Stimulated activated CD4-positive, alpha-beta T cell treated with anti-CD3 and anti-CD28 coated beads, Interleukin-2, amount 100 ng/mL, for 48 hours (primary cell): ENCODE measurements around the gene GUCY2D.
A peak's percentile ranks its signal among the peaks of the same experiment; 100 is the strongest.
"Not testable (repeated sequence)": the region's sequence is repeated elsewhere in the genome, so short reads cannot be mapped to it uniquely, and the experiment has no call there.

Experiments used
- DNase-seq, 2 donors: peaks; one replicate each; pipeline ENCODE4 v3.0.0-alpha.2; 2020

Gene GUCY2D

DNA sequence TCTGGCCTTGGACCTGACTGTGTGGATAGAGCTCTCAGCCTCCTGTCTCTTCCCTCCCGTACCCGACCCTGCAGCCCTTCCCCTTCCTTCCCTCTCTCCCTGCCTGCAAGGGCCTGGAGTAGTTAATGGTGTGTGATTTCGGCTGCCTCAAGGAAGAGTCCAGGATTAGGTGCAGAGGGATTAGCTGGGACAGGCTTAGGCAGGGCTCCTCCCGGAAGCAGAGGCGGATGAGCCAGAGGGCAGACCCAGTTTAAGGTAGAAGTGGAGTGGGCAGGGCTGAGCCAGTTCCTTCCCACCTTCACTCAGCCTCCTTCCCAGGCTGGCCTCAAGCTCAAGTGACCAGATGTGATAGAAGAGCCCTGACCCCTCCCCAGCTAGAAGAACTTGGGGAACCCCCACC lies 16.8 kb downstream of the GUCY2D start:
- no peak for DNase-seq

DNA sequence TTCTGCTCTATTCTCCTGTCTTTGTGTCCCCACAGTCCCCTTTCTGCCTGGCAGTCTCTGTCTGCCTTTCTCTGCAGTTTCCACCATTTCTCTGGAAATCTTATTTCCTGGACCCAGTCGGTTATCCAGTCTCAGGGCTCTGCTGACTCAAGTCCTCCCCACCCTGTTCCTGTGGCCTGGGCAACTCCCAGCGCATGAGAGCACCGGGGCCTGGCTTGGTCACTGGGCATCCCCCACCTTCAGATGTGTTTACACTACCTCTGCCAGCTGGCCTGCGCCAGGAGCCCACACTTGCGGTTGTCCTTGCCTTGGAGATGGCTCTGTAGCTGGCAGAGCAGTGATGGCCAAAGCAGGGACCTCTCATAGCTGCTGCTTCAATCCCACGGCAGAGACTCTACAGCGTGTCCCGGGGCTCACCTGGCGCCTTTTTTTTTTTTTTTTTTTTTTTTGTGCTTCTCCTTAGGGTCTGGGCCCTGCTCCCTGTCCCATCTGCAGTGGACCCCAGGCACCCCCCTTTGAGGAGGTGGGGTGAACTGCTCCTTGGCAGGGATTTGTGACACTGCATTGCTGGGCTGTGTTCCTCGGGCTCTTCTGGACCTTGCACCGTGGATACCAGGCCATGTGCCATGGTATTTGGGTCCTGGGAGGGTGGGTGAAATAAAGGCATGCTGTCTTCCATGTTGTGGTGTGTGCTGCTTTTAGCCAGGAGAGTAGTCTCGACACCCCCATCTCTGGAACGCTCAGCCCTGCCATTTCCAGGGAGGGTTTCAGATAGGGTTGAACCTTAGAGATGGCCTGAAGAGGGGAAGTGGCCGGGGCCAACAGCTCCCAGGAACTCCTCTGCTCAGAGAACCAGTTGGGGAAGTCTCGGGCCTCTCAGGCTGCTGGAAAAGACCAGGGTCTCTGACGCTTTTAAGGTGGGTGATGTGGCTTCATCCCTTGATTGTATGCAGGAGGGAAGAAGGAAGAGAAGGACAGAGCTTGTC lies 17.5 kb downstream of the GUCY2D start:
- DNase-seq, result no peak

DNA sequence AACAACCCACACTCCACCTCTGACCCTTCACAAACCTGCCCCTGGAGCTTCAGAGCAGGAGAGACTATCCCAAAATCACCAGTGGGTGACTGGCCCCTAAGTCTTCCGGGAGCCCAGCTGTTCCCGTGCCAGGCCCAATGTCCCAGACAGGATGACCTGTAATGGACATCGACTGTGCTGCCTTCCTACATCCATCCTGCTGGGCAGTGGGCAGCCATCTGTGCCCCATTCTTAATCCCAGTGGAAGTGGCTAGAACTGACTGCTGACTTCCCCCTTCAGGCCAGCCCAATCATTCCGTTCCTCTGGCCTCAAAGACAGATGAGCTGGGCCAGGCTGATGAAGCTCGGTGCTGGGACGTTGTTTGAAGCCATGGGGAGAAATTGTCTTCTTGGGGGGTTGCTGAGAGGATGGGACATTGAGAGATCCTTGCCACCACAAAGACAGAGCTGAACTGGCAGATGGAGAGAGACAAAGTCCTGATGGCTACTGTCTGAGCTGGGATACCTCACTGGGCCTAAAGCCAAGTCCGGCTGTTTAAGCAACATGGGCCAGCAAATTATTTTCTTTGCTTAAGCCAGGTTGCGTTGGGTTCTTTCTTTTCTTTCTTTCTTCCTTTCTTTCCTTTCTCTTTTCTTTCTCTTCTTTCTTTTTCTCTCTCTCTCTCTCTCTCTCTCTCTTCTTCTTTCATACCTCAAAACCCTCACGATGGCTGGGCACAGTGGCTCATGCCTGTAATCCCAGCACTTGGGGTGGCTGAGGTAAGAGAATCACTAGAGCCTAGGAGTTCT lies 18.6 kb downstream of the GUCY2D start:
- DNase-seq, result no peak

DNA sequence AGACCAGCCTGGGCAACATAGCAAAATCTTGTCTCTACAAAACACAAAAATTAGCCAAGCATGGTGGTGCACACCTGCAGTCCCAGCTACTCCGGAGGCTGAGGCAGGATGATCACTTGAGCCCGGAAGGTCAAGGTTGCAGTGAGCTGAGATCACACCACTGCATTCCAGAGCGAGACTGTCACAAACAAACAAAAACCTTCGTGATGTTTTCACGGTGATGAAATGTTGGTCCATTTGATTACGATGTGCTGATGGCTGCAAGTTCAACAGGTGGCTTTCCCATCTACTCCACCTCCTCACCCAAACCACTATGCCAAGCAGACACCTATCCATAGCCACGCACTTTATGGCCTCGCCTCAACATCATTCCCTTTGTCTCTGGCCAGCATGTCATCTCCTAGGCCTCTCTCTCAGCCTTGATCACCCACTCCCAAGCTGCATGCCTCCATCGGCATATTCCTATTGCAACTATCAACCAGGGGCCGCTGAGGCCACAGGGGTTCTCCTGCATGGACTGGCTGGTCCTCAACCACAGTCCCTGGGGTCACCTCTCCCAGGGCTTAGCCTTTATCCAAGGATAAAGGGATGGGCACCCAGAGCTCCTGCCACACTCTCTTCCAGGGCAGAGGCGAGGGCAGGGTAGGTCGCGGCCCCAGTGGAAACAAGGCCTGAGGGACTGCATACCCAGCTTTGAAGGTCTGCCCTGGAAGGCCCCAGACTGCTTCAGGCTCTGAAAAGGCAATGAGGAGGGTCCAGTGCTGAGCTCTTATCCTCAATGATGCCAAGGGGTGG lies 19.3 kb downstream of the GUCY2D start:
- no peak for DNase-seq

DNA sequence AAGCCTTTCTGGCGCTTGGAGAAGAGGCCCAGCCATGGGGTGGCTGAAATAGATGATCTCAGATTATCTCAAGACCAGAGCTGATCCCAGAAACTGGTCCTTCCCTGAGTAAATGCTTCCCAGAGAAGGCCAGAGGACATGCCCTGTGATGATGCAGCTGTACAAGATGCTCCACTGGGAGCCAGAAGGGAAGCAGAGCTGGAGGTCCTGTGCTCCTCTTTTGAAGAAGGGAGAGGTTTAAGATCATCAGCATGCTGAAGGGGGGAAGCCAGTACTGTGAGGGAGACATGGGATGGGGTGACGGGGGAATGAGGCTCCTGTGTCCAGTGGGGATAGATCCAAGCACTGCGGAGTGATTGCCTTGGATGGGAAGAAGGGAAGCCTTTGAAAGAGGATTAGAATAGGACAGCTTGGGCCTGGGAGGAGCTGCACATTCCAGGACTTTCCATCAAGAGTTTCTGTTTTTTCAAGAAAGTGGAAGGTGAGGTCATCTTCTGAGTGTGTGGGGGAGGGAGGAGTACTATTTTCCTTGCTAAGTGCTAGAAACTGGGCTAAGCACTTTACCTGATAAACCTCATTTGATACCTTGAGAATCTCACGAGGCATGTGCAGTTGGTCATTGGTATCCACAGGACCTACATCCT lies 20.1 kb downstream of the GUCY2D start:
- no peak for DNase-seq

DNA sequence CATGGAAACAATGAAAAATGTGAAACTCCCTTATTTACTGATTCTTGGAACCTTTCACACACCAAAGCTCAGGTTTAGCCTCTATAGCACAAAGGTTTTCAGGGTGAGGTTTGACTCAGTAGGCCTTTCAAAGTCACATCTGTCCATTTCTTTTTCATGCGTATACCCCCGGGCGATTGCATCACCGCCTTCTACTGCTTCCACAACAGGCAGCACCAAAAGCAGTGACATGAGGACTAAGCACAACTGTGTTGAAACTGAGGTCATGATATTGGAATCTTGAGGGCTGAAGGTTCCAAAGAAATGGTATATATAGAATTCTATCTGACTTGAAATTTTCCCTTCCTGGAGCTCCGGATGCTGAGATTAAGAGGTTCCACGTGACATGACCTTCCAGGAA lies 21.7 kb downstream of the GUCY2D start:
- not testable (repeated sequence) for DNase-seq

DNA sequence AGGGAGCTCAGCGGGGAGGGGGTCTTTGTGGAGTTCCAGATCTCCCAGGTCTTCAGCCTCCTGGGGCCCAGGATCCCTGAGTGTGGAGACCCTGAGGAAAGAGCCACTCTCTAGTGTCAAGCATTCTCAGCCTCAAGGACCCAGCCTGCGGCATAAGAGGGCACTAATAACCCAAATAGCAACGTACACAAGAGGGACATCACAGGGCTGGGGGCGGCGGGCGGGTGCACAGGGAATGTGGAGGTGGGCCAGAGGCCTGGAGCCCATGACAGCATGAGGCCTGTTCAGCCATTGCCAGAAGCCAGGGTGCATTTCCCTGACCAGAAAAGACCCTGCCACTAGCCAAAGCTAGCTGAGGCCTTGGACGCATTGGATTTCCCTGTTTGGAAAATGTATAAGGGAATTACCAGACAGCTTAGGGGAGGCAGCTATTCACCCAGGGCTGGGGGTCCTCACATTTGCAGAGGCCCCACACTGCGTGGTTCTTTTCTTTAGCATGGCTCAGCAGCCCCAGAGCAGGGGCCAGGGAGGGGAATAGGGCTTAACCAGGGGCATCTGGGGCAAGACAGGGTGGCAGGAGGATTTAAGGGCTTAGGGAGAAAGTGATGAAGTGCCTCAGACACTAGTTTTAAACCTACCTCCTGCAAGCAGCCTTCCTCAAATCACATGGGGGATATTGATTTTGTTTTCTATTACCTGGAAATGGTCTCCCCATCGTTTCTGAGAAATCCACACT lies 22.9 kb downstream of the GUCY2D start:
- no peak for DNase-seq

DNA sequence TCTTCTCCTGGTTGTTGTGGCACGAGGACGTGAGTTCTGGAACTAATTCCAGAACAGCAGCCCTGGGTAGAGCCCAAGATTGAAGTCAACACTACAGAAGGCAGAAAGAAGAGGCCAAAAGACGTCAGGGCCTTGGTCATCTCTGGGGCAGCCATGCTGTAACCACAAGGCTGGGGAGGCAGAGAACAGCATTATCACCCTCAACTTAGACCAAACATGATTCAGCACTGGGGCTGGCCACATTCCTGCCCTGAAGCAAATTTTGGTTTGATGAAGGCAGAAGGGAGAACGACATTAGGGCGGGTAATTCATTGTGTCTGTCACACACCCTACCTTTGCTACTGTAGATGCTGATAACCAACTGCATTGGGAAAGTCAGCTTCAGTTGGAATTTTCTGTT lies 26.7 kb downstream of the GUCY2D start:
- no peak for DNase-seq

DNA sequence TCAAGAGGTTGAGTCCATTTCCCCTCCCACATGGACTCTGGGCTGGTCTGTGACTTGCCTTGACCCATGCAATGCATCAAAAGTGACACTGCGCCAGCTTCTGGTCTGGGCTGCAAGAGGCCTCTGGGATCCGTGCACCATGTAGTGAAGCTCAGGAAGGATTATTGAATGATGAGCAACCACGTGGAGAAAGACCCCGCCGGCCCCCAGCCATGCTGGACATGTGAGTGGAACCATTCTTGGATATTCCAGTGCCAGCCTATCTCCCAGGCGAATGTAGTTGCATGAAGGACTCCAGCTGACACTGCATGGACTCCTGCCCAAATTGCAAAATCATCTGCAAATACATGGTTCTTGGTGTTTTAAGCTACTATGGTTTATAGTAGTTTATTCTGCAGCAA lies 28.8 kb downstream of the GUCY2D start:
- no peak for DNase-seq

DNA sequence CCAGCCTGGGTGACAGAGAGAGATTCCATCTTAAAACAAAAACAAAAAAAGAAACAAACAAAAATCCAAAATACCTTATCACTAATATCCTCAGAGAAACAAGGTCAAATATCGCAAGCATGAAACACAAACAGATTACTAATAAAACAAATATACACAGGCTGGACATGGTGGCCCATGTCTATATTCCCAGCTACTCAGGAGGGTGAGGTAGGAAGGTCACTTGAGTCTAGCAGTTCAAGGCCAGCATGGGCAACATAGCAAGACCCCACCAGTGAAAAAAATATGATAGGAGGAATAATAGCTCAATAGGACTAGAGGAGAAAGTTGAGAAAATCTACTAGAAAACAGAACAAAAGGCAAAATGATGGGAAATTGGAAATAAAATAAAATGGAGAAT lies 29.5 kb downstream of the GUCY2D start:
- DNase-seq, result no peak

DNA sequence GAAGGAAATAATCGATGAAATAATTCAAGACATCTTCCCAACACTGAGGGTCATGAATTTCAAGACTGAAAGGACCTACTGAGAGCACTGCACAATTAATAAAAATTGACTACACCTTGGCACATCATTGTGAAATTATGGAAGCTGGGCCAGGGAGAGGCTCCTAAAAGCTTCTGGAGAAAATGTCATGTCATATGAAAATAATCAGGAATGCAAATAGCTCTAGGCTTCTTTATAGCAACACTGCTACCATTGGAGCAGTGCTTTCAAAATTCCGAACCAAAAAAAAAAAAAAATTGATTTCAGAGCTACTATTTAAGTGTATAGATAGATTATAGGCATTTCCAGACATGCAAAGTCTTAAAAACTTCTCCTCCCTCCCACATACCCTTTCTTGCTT lies 30.0 kb downstream of the GUCY2D start:
- DNase-seq, result no peak

DNA sequence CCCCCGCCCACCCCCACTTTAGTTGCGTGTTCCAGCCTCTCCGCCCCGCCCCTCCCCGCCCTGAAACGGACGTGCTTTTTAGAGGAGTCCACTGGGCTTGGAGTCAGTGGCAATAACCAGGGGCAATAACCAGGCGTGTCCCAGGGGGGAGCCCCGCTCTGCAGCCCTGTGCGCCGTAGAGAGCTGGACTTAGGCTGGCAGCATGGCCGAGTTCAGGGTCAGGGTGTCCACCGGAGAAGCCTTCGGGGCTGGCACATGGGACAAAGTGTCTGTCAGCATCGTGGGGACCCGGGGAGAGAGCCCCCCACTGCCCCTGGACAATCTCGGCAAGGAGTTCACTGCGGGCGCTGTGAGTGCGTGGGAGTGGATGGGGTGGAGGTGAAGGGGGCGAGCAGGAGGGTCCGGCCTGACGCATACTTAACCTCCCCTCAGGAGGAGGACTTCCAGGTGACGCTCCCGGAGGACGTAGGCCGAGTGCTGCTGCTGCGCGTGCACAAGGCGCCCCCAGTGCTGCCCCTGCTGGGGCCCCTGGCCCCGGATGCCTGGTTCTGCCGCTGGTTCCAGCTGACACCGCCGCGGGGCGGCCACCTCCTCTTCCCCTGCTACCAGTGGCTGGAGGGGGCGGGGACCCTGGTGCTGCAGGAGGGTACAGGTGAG lies 36.7 kb downstream of the GUCY2D start, which contains the start of gene ALOX15B:
TSS of gene ALOX15B (plus strand) at position 106 of the 657 bp plus-strand sequence. CDS start at position 203, 97 bp downstream.
- no peak for DNase-seq

DNA sequence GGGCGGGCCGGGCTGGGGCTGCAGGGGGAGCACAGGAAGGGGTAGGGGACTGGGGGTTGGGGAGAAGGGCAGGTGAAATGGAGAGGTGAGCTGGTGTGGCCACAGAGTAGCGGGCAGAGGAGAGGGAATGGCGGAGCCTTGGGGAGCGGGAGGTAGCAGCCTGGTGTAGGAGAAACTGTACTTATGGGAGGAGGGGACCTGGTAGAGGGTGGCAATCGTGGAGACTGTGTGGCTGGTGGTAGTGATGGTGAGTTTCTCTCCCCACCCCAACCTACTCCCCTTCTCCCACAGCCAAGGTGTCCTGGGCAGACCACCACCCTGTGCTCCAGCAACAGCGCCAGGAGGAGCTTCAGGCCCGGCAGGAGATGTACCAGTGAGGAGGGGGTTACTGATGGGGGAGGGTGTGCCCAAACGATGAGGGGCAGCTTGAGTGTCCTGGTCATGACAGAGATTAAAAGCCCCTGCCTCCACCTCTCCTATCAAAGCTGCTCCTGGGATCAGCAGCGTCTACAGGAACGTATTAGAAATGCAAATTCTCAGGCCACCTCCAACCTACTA lies 37.3 kb downstream of the GUCY2D start:
- DNase-seq, result no peak

DNA sequence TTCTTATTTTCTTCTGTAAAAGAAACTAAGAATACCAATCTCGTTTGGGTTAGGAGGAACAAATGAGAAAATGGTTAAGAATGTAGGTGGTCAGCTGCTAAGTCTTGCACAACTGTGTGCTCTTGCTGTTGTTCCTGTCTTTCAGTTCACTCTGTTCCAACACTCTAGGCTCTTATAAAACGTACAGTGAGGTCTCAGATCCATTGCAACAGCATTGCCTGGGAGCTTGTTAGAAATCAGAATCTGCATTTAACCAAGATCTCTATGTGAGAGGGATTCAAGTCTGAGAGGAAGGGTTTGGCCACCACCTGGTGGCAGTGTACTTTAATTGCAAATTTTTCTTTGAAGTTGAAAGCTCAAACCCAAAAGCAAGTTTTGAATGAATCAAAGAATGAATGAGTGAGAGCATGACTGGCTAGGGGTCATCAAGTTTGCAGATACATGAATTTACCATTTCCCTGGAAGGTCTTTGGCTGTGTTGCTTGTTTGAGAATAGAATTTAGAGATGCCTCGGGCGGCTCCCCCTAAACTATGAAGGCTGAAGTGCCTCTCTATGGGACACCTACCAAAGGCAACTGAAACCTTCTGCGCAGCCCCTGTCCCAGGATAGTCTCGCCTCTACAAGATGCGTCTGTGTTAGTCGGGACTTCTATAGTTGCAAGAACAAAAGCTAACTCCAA lies 39.0 kb downstream of the GUCY2D start:
- DNase-seq, result peak in 1 of 2 donors; percentile 26

DNA sequence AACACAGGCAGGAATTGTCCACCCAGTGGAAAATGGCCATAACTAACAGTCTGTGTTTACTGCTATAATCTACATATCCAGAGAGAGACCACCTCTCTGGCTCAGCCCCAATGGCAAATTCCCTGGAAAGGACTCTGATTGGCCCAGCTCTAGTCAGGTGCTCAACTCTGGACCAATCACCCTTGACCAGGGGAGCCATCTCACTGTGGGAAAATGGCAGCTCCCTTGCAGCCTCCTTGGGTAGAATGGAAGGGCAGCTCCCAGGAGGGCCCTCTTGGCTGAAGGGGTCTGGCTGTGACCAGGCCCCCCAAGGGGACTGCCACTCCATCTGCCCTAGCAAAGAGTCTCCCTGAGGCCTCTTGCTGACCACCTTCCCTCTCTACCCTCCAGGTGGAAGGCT lies 39.6 kb downstream of the GUCY2D start:
- DNase-seq, result no peak

DNA sequence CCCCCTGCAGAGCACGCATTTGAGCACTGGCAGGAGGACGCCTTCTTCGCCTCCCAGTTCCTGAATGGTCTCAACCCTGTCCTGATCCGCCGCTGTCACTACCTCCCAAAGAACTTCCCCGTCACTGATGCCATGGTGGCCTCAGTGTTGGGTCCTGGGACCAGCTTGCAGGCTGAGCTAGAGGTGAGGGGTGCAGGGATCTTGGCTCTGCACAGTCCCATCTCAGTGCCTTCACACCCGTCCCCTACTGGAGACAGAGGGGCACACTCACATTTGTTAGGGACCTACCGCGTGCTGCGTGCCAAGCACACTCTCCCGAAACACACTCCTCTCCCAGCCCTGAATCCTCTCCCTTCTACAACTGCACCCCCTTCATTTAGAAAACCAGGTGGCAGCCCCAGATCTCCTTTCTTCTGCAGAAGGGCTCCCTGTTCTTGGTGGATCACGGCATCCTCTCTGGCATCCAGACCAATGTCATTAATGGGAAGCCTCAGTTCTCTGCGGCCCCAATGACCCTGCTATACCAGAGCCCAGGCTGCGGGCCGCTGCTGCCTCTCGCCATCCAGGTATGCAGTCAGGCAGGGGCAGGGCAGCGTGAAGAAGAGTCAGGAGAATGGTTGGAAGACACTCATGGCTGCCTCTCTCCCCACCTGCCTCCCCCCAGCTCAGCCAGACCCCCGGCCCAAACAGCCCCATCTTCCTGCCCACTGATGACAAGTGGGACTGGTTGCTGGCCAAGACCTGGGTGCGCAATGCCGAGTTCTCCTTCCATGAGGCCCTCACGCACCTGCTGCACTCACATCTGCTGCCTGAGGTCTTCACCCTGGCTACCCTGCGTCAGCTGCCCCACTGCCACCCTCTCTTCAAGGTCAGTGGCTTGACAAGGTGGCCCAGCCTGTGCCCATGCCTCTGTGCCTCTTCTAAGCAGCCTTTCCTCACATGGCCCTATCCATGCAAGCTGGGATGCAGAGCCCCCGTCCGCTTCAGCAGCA lies 42.7 kb downstream of the GUCY2D start:
- DNase-seq, result no peak

DNA sequence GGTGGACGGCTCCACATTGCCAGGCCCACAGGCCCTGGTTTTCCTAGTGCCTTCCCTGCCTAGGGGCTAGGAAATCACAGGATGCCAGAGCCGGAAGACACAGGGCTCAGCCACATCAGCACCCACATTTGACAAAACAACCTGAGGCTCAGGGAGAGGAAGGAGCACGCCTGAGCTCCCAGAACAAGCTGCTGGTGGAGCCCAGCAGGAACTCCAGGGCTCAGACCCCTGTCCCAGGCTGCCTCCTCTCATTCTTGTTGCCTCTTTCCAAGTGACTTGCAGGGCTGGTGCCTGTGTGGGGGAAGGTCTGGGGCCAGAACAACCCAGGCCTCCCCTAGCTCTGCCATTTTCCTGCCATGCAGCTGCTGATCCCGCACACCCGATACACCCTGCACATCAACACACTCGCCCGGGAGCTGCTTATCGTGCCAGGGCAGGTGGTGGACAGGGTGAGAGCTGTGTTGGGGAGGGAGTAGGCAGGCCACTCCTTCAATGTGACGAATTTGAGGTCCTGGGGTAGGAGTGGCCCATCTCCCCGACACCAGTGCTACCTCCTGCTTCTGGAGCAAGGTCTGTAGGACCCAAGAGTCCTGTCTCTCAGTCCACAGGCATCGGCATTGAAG lies 44.0 kb downstream of the GUCY2D start:
- no peak for DNase-seq
